MM.1S (cell line): ENCODE measurements around the gene PXYLP1.

Source experiments
- EZH2 ChIP-seq: fragments of 300-600 bp; sonication (generic); optimal IDR thresholded peaks from 2 replicates; pipeline ENCODE3; 2017; ENCODE audit warnings: low read depth, mild to moderate bottlenecking, antibody characterized with exemption, low read length, mixed read lengths
- TF ChIP-seq, protein P1 (sequence below): fragments of 300-600 bp; sonication (generic); IDR thresholded peaks from 2 replicates; pipeline ENCODE4 v1.5.1; 2016; ENCODE audit warnings: antibody characterized with exemption, low read length, mixed read lengths

DNA sequence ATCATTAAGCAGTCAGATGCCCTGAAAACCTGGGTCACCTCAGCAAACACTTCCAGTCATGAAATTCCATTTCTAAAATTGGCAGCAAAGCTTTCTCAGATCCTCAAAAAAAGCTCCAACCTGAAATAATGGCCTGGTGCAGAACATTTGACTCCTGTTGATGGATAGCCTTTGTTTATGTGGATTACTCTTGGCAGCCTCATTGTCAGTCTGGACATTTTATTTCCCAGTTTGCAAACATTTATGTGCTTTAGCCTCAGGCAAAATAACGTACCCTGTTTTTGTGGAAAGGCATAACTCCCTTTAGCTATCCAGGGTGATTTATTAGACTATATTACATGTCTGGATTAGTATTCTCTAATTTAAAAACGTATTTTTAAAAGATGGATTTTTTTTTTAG lies 53.9 kb downstream of the PXYLP1 start:
- TF ChIP-seq, protein P1, sequence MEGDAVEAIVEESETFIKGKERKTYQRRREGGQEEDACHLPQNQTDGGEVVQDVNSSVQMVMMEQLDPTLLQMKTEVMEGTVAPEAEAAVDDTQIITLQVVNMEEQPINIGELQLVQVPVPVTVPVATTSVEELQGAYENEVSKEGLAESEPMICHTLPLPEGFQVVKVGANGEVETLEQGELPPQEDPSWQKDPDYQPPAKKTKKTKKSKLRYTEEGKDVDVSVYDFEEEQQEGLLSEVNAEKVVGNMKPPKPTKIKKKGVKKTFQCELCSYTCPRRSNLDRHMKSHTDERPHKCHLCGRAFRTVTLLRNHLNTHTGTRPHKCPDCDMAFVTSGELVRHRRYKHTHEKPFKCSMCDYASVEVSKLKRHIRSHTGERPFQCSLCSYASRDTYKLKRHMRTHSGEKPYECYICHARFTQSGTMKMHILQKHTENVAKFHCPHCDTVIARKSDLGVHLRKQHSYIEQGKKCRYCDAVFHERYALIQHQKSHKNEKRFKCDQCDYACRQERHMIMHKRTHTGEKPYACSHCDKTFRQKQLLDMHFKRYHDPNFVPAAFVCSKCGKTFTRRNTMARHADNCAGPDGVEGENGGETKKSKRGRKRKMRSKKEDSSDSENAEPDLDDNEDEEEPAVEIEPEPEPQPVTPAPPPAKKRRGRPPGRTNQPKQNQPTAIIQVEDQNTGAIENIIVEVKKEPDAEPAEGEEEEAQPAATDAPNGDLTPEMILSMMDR = no peak
- TF ChIP-seq EZH2 = no peak
